Type B pancreatic cell (in vitro differentiated cells): Measurements from ENCODE around the gene DCTN5. TPM values are rescaled to one million over a fixed set of nuclear protein-coding genes. Genes with fewer than 3 reads are reported as not detected.

ENCODE experiments used
- DNase-seq: peaks from one replicate; pipeline ENCODE4 v3.0.0; 2021; ENCODE audit warnings: mixed read lengths; ENCODE audit not compliant: unreplicated experiment; ENCODE audit errors: extremely low spot score
- H3K27ac Mint-ChIP-seq: 2 replicates; pipeline ENCODE4 v1.8.0; 2021; ENCODE audit warnings: mild to moderate bottlenecking, mixed read lengths
- H3K27me3 Mint-ChIP-seq: 2 replicates; pipeline ENCODE4 v1.8.0; 2021; ENCODE audit warnings: mixed read lengths
- H3K36me3 Mint-ChIP-seq: 2 replicates; pipeline ENCODE4 v1.8.0; 2021; ENCODE audit warnings: mixed read lengths
- H3K4me1 Mint-ChIP-seq: one replicate; pipeline ENCODE4 v1.8.0; 2021; ENCODE audit warnings: mixed read lengths; ENCODE audit not compliant: unreplicated experiment
- H3K4me3 Mint-ChIP-seq: 2 replicates; pipeline ENCODE4 v1.8.0; 2021; ENCODE audit warnings: mild to moderate bottlenecking, mixed read lengths
- H3K9me3 Mint-ChIP-seq: 2 replicates; pipeline ENCODE4 v1.8.0; 2021; ENCODE audit warnings: mixed read lengths
- CTCF ChIP-seq: fragments of 200-600 bp; sonication (generic); conservative IDR thresholded peaks from 2 replicates; pipeline ENCODE4 v1.5.0; 2021; ENCODE audit warnings: antibody characterized with exemption, mild to moderate bottlenecking
- total RNA-seq: library from RNA; stranded (reverse); gene quantifications from 2 replicates; pipeline ENCODE4 v1.2.1, GENCODE V29; 2021; ENCODE audit warnings: low replicate concordance

The DCTN5 gene
- total RNA-seq, 1 donor from 2014 or later: 78.3 TPM

DNA sequence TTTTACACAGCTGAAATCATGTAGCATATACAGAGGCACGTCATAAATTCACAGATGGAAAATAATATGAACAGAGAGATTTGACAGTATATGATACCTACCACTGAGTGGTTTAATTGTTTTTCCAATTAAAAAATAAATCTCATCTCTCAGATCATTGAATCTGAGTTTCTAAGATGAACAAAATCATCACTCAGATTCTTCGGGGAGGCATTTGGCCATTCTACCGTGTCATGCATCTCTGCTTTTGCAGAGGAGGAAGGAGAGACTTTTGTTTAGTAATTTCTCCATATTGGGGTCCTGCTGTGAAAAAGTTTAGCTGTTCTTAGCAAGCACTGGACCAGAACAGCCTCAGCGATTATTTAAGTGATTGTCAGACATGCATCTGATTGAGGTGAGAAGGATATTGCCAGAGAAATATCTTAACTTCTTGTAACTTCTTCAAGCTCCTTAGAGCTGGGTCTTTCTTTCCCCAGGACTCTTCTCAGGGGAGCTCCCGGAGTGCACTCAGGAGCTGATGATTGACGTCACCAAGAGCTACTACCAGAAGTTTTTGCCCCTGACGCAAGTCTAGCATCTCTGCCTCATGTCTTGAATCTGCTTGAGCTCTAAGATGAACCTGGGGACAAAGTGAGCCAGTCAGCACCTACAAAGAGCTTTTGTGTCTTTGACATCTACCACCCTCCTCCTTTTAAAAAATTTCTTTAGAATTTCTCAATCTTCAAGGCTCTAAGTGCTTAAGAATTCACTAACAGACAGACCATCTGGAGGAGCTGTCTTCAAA lies 25.5 kb downstream of the DCTN5 start:
- H3K4me3 Mint-ChIP-seq: no peak overlapping the region
- DNase-seq: no peak
- no peak overlapping the region for H3K27ac Mint-ChIP-seq
- H3K9me3 Mint-ChIP-seq: no peaks in the 10 kb centered on the region
- H3K27me3 Mint-ChIP-seq: no peaks in the 10 kb centered on the region
- peaks cover 3% of the 10 kb centered on the region for H3K36me3 Mint-ChIP-seq
- no peaks in the 10 kb centered on the region for H3K4me1 Mint-ChIP-seq
- TF ChIP-seq CTCF: no peak

DNA sequence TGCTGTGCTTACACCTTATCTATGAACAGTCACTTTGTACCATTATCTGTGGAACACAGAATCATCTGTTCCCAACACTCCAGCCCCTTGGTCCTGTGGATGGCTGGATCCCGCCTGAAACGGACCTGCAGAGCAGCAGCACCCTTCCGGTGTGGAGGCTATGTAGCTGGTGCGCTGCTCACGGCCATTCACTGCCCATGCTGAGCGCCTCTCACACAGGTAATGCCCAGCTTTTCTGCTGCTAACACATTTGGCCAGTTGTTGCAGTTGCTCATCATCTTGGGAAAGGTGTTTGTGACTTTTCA lies 26.0 kb downstream of the DCTN5 start:
- Mint-ChIP-seq H3K27me3 (no peaks in the 10 kb centered on the region), H3K27ac (no peak overlapping the region), H3K4me3 (no peak overlapping the region), H3K36me3 (peaks cover 3% of the 10 kb centered on the region), H3K9me3 (no peaks in the 10 kb centered on the region), H3K4me1 (no peaks in the 10 kb centered on the region)
- DNase-seq: no peak
- TF ChIP-seq CTCF: no peak

- no peak overlapping the region for H3K27ac Mint-ChIP-seq
- H3K9me3 Mint-ChIP-seq: no peaks in the 10 kb centered on the region
- TF ChIP-seq CTCF: no peak
- no peak overlapping the region for H3K4me3 Mint-ChIP-seq
- H3K36me3 Mint-ChIP-seq: peaks cover 3% of the 10 kb centered on the region
- no peaks in the 10 kb centered on the region for H3K4me1 Mint-ChIP-seq
- no peaks in the 10 kb centered on the region for H3K27me3 Mint-ChIP-seq
- no peak for DNase-seq
These were observed 27.0 kb downstream of the DCTN5 start for GRCh38 chr16:23668225-23668624.

DNA sequence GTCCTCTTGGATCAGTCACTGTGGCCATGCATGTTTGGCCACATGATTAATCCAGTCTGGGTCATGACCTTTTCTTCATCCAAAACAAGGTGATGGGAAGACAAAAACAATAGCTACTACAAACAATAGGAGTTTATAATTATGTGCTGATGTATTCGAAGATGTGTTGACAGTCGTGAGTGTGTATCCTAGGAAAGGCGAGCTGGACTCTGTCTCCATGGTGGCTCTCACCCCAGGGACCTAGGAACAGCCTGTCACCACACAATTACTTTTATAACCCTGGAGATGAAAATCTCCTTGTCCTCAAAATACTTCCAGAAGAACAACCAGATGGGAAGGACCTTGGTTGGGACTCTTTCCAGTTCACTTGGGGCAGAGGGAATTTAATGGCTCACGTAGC lies 27.6 kb downstream of the DCTN5 start:
- no peak overlapping the region for H3K27ac Mint-ChIP-seq
- H3K4me3 Mint-ChIP-seq: no peak overlapping the region
- no peaks in the 10 kb centered on the region for H3K4me1 Mint-ChIP-seq
- TF ChIP-seq CTCF: no peak
- DNase-seq: no peak
- peaks cover 3% of the 10 kb centered on the region for H3K36me3 Mint-ChIP-seq
- H3K27me3 Mint-ChIP-seq: no peaks in the 10 kb centered on the region
- no peaks in the 10 kb centered on the region for H3K9me3 Mint-ChIP-seq

DNA sequence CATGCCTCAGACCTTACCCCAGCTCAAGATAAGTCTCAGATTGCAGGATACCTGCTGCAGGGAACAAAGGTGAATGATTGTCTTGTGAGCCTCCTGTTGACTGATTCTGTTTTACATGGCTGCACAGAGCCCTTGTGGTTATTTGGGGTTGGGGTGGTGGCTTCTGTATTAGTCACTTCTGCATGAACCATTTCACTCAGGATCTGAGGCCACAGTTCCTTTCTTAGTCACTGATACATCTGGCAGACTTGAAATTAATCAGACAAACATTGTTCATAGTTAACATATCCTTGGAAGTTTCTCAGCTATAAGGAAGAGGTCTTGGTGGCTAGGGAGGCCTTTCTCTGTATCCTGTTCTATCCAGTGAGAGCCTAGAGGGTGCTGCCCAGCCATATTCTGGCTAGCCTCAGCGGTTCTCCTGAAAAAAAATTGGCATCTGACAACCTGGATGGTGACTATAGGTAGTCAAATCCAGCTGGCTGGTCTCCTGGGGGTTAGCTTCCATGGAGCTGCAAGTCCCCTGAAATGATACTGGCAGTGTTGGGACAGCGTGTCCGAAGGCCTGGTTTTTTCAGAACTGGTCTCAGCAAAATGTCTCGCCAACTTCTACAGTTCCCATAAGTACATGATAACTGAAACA lies 29.0 kb downstream of the DCTN5 start:
- no peak for DNase-seq
- Mint-ChIP-seq H3K27ac (no peak overlapping the region), H3K4me3 (no peak overlapping the region), H3K27me3 (no peaks in the 10 kb centered on the region), H3K36me3 (no peaks in the 10 kb centered on the region), H3K9me3 (no peaks in the 10 kb centered on the region), H3K4me1 (no peaks in the 10 kb centered on the region)
- no peak for TF ChIP-seq CTCF
